ENCODE measurements around the gene AUTS2. TPM values are rescaled to one million over a fixed set of nuclear protein-coding genes. Genes with fewer than 3 reads are reported as not detected.

AUTS2 gene
- total RNA-seq, 1 experiment from 2014 or later: 256 TPM

- Histone ChIP-seq H3K79me2 (ENCODE audit: insufficient read depth, low read length) (peaks cover 57% of the 10 kb centered on the region), H3K27ac (ENCODE audit: insufficient read length, low read depth, low read length) (no peak overlapping the region), H3K23me2 (ENCODE audit: insufficient read length, low read depth, low read length, poor library complexity, severe bottlenecking) (no peaks in the 10 kb centered on the region), H4K20me1 (ENCODE audit: control insufficient read depth, insufficient read depth, insufficient read length) (no peaks in the 10 kb centered on the region), H3K27me3 (ENCODE audit: insufficient read depth, low read length) (no peaks in the 10 kb centered on the region), H3K23ac (ENCODE audit: insufficient read length, low read depth, low read length) (no peak overlapping the region), H2BK12ac (ENCODE audit: insufficient read length, low read depth, low read length) (no peak overlapping the region), H4K5ac (ENCODE audit: insufficient read length, low read depth, low read length) (no peak overlapping the region), H3K9ac (ENCODE audit: extremely low read depth, insufficient read length, low read length) (no peak overlapping the region), H3K56ac (ENCODE audit: insufficient read length, low read depth, low read length) (no peak overlapping the region), H4K91ac (ENCODE audit: insufficient read length, low read depth, low read length) (no peak overlapping the region), H3K14ac (ENCODE audit: insufficient read depth, low read length) (no peak overlapping the region), H2BK5ac (ENCODE audit: insufficient read length, low read length) (no peak overlapping the region), H3K4me2 (ENCODE audit: insufficient read depth, insufficient read length, low read length) (no peak overlapping the region), H4K8ac (replicated peaks; ENCODE audit: insufficient read length, low read depth, low read length) (no peak overlapping the region), H2AFZ (ENCODE audit: low read length) (no peak overlapping the region), H2BK120ac (ENCODE audit: low read depth, low read length, poor library complexity, severe bottlenecking) (no peak overlapping the region), H3K9me3 (ENCODE audit: control insufficient read depth, low read depth, low read length) (no peaks in the 10 kb centered on the region), H2BK15ac (ENCODE audit: low read depth, low read length) (no peak overlapping the region), H3K4ac (ENCODE audit: low read depth, low read length) (no peak overlapping the region), H2BK20ac (ENCODE audit: low read depth, low read length, poor library complexity, severe bottlenecking) (no peak overlapping the region), H3K79me1 (ENCODE audit: insufficient read depth, low read depth, low read length, poor library complexity, severe bottlenecking) (peaks cover 3% of the 10 kb centered on the region), H3K18ac (ENCODE audit: insufficient read length, low read depth, low read length) (no peak overlapping the region), H2AK5ac (ENCODE audit: insufficient read length, low read length) (no peak overlapping the region), H3K4me1 (ENCODE audit: insufficient read depth, low read length) (peaks cover 34% of the 10 kb centered on the region), H3T11ph (ENCODE audit: low read length) (no peak overlapping the region)
- Mint-ChIP-seq H3K36me3 (ENCODE audit: insufficient read depth in 1 of 3, low read depth in 3 of 3) (peaks cover 35 to 63% (median 60%) of the 10 kb centered on the region in 3 experiments), H3K27me3 (ENCODE audit: low read depth) (no peaks in the 10 kb centered on the region), H3K4me1 (peaks cover 28 to 73% of the 10 kb centered on the region in 2 experiments), H3K4me3 (no peak overlapping the region), H3K27ac (0 out of 7 replicates have a peak overlapping the region, but pooled peaks of 1 of the 3 experiments have one; percentile 30), H3K9me3 (no peaks in the 10 kb centered on the region)
- whole genome bisulfite sequencing (ENCODE audit: extremely low coverage, insufficient read length, low lambda C conversion rate): no CpG with 5 or more reads among the region's 3 CpGs
- DNase-seq: no peak
- TF ChIP-seq CTCF (conservative IDR thresholded peaks at IDR 0.05): no peak
These were observed 1108.4 kb downstream of the AUTS2 start for GRCh38 chr7:70706698-70707097.

All from H9 (cell line).